CD4-positive, alpha-beta T cell treated with Interleukin-15 for 1 hour (primary cell): ENCODE measurements around the gene FAHD1.

Experiments used
- DNase-seq: peaks from one replicate; pipeline ENCODE4 v3.0.0-alpha.2; 2020

FAHD1 gene

DNA sequence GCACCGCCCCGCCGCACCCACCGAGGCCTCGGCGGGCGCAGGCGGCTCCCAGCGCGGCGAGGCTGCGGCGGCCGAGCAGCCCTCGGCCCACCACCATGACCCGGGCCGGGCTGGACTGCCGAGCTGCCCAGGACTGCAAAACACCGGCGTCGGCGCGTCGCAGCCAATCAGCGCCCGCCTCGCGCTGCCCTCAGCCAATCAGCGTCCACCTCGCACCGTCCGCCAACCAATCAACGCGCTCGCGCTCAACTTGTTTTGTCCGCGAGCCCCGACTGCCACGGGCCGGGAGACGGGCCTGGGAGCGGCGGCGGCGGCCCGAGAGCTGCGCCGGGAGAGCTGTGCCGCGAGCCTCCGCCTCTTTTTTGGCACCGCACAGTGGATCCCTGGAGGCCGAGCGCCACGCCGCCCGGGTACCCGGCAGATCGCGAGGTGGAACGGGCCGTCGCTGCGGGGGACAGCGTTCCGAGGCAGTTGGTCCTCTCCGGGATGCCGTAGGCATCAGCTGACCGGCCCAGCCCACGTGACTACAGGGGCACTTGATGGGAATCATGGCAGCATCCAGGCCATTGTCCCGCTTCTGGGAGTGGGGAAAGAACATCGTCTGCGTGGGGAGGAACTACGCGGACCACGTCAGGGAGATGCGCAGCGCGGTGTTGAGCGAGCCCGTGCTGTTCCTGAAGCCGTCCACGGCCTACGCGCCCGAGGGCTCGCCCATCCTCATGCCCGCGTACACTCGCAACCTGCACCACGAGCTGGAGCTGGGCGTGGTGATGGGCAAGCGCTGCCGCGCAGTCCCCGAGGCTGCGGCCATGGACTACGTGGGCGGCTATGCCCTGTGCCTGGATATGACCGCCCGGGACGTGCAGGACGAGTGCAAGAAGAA lies at the start of gene FAHD1, which contains the start of gene HAGH:
Gene FAHD1, plus strand, starts transcription at position 516 of the 883 bp plus-strand sequence. Its CDS starts 33 bp downstream, at position 549.
Gene HAGH, minus strand, starts transcription at position 135 of the 883 bp plus-strand sequence. Its CDS starts 38 bp downstream, at position 97.
- peak; percentile 90 for DNase-seq

DNA sequence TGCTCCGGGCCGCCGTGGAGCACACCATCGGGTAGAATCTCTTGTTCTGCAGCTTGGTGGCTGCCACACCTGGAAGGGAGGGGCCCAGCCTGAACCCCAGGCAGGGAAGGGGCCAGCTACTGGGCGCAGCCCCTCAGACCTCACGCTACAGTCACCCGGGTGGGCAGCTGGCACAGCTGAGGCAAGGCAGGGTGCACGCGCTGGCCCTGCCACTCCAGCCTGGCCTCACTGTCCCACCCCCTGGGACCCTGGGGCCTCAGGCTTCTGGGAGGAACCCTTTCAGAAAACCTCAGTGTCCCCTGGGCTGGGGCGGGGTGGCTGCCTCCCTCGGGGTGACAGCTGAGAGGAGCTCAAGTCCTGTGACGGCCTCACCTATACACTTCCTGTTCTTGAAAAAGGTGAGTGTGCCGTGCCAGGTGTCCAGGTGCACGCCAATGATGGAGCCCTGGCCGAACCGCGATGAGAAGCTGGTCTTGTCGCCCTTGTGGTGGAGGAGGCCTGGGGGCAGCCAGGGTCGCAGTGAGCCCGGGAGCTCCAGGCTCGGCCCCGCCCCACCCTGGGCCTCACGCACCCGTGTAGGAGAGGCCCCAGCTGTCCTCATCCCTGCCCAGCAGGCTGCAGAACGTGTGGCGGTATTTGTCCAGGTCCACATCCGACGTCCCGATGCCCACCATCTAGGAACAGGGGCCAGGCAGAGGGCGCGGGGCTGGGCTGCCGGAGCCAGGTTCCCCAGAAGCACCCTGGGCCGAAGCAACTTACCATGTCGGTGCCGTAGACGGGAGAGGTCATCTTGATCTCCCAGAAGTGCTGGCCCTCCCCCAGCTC lies 49.4 kb upstream of the FAHD1 start:
- DNase-seq: no peak

GRCh38 chr16:1778200-1779179 lies 48.5 kb upstream of the FAHD1 start:
- DNase-seq: no peak

GRCh38 chr16:1779234-1779701 lies 47.7 kb upstream of the FAHD1 start:
- DNase-seq: no peak

- DNase-seq: no peak
Measured at GRCh38 chr16:1779741-1780676, 47.0 kb upstream of the FAHD1 start.

DNA sequence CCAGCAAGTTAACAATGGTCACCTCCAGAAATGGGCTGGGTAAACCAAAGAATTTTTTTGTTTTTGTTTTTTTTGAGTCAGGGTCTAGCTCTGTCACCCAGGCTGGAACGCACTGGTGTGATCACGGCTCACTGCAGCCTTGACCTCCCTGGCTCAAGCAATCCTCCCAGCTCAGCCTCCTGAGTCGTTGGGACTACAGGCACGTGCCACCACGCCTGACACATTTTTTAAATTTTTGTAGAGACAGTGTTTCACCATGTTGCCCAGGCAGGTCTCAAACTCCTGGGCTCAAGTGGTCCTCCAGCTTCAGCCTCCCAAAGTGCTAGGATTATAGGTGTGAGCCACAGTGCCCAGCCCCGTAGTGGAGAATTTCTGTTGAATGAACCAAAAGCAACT lies 46.3 kb upstream of the FAHD1 start:
- no peak for DNase-seq

- DNase-seq: no peak
Measured at GRCh38 chr16:1781254-1781653, 45.8 kb upstream of the FAHD1 start.

- no peak for DNase-seq
Measured at GRCh38 chr16:1781758-1782407, 45.1 kb upstream of the FAHD1 start.

GRCh38 chr16:1782408-1783264 lies 44.4 kb upstream of the FAHD1 start, which contains the start of the genes NUBP2 and SPSB3:
TSS of gene NUBP2 (plus strand) at chr16:1782960. CDS start at chr16:1783021, 61 bp downstream.
TSS of gene SPSB3 (minus strand) at chr16:1782571. CDS start at chr16:1781483, 1,088 bp downstream.
- peak; percentile 100 for DNase-seq

GRCh38 chr16:1784977-1785845 lies 41.8 kb upstream of the FAHD1 start:
- no peak for DNase-seq

GRCh38 chr16:1785846-1786170 lies 41.2 kb upstream of the FAHD1 start:
- no peak for DNase-seq

DNA sequence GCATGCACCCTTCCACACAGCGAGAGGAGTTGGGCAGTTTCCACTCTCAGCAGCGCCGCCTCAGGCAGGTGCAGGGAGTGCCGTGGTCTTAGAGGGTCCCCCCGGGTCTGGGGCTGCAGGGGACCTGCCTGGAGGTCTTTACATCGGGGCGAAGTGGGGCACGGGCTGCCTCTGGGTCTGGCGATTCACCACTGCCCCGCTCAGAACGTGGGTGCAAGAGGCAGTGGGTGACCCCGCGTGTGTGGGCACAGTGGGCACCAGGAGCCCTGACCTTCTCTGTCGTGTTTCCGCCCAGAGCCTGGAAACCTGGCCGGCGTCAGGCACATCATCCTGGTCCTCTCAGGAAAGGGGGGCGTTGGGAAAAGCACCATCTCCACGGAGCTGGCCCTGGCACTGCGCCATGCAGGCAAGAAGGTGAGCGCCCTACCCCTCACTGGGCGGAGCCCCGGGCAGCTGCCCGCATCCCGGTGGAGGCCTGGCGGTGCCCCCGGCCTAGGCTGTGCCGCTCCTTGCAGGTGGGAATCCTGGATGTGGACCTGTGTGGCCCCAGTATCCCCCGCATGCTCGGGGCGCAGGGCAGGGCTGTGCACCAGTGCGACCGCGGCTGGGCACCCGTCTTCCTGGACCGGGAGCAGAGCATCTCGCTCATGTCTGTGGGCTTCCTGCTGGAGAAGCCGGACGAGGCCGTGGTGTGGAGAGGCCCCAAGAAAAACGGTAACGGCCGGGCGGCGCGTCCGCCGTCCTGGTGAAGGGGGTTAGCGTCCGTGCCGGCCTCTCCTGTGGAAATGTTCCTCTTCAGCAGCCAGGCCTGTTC lies 40.6 kb upstream of the FAHD1 start:
- no peak for DNase-seq

DNA sequence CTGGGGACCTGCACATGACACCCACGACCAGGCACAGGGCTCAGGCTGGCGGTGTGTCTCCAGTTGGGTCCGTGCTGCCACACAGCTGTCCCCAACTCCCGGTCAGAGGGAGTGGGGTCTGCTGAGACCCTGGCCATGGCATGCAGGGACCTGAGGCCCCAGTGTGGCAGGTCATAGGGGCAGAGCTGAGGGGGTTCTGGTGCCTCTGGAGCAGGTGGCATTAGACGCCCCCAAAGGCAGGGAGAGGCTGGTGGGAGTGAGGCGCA lies 40.0 kb upstream of the FAHD1 start:
- DNase-seq: no peak

DNA sequence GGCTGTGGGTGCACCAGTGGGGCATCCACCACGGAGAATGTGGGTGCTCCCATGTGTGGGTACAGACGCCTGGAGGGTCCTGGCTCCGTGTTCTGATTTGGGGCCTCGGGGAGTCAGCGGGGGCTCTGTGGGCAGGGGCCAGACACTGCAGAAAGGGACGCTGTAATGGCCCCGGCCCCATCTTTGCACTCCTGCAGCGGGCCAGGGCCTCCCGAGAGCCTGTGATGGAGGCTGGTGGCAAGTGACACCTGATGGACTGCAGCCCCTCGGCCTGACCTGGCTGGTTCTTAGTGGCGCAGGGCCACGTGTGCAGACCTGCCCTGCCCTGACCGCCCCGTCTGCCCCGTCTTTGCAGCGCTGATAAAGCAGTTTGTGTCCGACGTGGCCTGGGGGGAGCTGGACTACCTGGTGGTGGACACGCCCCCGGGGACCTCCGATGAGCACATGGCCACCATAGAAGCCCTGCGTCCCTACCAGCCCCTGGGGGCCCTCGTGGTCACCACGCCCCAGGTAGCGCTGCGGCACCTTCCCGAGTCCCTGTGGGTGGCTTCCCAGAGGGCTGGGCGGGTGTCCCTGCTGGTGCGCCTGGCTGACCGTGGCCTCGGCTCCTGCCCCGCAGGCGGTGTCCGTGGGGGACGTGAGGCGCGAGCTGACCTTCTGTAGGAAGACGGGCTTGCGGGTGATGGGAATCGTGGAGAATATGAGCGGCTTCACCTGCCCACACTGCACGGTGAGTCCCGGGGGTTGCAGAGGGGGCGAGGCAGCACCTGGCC lies 39.5 kb upstream of the FAHD1 start:
- DNase-seq: no peak

DNA sequence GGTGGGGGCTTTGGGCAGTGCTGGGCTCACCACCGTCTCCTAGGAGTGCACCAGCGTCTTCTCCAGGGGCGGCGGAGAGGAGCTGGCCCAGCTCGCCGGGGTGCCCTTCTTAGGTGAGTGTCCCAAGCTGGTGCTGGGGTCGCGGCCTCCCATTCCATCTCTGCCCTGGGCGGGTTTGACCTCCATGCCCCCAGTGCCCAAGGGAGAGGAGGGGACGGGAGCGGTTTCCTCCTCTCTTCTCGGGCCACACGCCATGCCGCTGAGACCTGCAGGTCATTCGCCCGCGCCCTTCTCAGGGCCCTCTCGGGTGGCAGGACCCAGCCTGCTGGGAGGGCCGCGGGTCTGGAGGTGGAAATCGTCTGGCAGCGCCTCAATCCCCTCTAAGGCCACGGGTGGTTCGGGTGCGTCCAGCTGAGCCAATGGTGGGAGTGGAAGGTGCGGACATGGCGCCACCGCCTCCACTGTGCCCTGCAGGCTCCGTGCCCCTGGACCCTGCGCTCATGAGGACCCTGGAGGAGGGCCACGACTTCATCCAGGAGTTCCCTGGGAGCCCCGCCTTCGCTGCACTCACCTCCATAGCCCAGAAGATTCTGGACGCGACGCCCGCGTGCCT lies 38.8 kb upstream of the FAHD1 start:
- DNase-seq: no peak

DNA sequence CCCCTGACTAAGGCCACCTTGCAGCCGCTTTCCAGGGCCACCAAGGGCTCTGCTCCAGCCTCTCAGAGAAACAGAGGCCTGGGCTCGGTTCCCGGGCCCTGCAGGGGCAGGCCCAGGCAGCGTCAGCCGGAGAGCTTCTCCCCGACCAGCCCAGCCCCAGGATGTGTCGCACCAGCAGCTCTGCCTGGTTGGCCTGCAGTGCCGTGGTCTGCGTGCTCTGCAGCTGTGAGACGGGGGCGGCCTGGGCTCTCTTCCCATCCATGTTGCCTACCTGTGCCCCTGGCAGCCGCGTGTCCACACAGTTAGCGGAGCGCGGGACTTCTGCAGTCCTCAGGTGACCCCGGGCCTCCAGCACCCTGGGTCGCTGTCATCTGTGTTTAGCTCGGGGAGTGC lies 38.3 kb upstream of the FAHD1 start:
- no peak for DNase-seq

GRCh38 chr16:1789643-1790045 lies 37.4 kb upstream of the FAHD1 start:
- no peak for DNase-seq
